CD8-positive, alpha-beta memory T cell (primary cell): ENCODE results near the gene CHPF2. TPM values are rescaled to one million over a fixed set of nuclear protein-coding genes. Genes with fewer than 3 reads are reported as not detected.
A peak's percentile ranks its signal among the peaks of the same experiment; 100 is the strongest.

Experiments
- CTCF ChIA-PET: fragments of 350-600 bp; sonication (Branson Sonifier 250); formaldehyde crosslinking; loops from one replicate; lab custom pipeline; 2021; ENCODE audit warnings: antibody characterized with exemption; lab: Charles Lee
- POLR2A ChIA-PET: fragments of 350-600 bp; sonication (Branson Sonifier 250); formaldehyde crosslinking; loops from one replicate; lab custom pipeline; 2021; ENCODE audit warnings: antibody characterized with exemption; lab: Charles Lee
- DNase-seq, 5 donors: peaks; one replicate each; pipeline versions ENCODE4 v3.0.0 to v3.0.0-alpha.2; 2020 to 2022; ENCODE audit warnings: mixed read lengths in 1 of 5
- H3K27ac ChIP-seq: one replicate; pipeline ENCODE4 v1.7.0; 2013; ENCODE audit warnings: low read depth, mild to moderate bottlenecking, low read length, moderate library complexity
- H3K27me3 ChIP-seq: 2 replicates; pipeline ENCODE4 v1.7.0; 2013; ENCODE audit warnings: low read length, mild to moderate bottlenecking; ENCODE audit not compliant: insufficient read depth, poor library complexity, severe bottlenecking
- H3K36me3 ChIP-seq: 2 replicates; pipeline ENCODE4 v1.7.0; 2013; ENCODE audit warnings: mild to moderate bottlenecking, low read length, moderate library complexity; ENCODE audit not compliant: insufficient read depth
- H3K4me1 ChIP-seq: 2 replicates; pipeline ENCODE4 v1.7.0; 2013; ENCODE audit warnings: mild to moderate bottlenecking, low read length, moderate library complexity; ENCODE audit not compliant: insufficient read depth
- H3K4me3 ChIP-seq: 2 replicates; pipeline ENCODE4 v1.7.0; 2013; ENCODE audit warnings: mild to moderate bottlenecking, low read length
- H3K9me3 ChIP-seq: 2 replicates; pipeline ENCODE4 v1.7.0; 2013; ENCODE audit warnings: mild to moderate bottlenecking, low read length
- H3K27ac Mint-ChIP-seq, 8 donors: one replicate each; pipeline ENCODE4 v1.8.0; 2020 to 2021; ENCODE audit warnings: mixed read lengths in 8 of 8, mild to moderate bottlenecking in 6 of 8, inconsistent platforms in 3 of 8, moderate library complexity in 3 of 8
- H3K27me3 Mint-ChIP-seq, 2 donors: one replicate each; pipeline ENCODE4 v1.8.0; 2020 to 2021; ENCODE audit warnings: mixed read lengths in 2 of 2, mild to moderate bottlenecking in 1 of 2, moderate library complexity in 1 of 2
- H3K36me3 Mint-ChIP-seq, 3 donors: one replicate each; pipeline ENCODE4 v1.8.0; 2020 to 2021; ENCODE audit warnings: mixed read lengths in 3 of 3, inconsistent platforms in 1 of 3, mild to moderate bottlenecking in 1 of 3
- H3K4me1 Mint-ChIP-seq, 3 donors: one replicate each; pipeline ENCODE4 v1.8.0; 2020 to 2021; ENCODE audit warnings: mixed read lengths in 3 of 3, inconsistent platforms in 1 of 3, mild to moderate bottlenecking in 1 of 3
- H3K4me3 Mint-ChIP-seq, 7 donors: one replicate each; pipeline ENCODE4 v1.8.0; 2020 to 2021; ENCODE audit warnings: mixed read lengths in 7 of 7, mild to moderate bottlenecking in 6 of 7, moderate library complexity in 4 of 7, inconsistent platforms in 2 of 7
- H3K9me3 Mint-ChIP-seq, 5 donors: one replicate each; pipeline ENCODE4 v1.8.0; 2020 to 2022; ENCODE audit warnings: mixed read lengths in 5 of 5, mild to moderate bottlenecking in 3 of 5, moderate library complexity in 2 of 5, inconsistent platforms in 1 of 5
- polyA plus RNA-seq: library from polyadenylated mRNA; unstranded; fragments of 300-500 nt; fragmentation: Illumina TruSeq; gene quantifications from one replicate; pipeline ENCODE4 v1.2.3, GENCODE V29; 2021
- total RNA-seq, 2 experiments: library from RNA; stranded (reverse); gene quantifications; one replicate each; pipeline ENCODE4 v1.2.3, GENCODE V29; 2021

Gene CHPF2, protein sequence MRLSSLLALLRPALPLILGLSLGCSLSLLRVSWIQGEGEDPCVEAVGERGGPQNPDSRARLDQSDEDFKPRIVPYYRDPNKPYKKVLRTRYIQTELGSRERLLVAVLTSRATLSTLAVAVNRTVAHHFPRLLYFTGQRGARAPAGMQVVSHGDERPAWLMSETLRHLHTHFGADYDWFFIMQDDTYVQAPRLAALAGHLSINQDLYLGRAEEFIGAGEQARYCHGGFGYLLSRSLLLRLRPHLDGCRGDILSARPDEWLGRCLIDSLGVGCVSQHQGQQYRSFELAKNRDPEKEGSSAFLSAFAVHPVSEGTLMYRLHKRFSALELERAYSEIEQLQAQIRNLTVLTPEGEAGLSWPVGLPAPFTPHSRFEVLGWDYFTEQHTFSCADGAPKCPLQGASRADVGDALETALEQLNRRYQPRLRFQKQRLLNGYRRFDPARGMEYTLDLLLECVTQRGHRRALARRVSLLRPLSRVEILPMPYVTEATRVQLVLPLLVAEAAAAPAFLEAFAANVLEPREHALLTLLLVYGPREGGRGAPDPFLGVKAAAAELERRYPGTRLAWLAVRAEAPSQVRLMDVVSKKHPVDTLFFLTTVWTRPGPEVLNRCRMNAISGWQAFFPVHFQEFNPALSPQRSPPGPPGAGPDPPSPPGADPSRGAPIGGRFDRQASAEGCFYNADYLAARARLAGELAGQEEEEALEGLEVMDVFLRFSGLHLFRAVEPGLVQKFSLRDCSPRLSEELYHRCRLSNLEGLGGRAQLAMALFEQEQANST
- total RNA-seq (10 to 100 TPM; 36.6 to 37.0 TPM), polyA plus RNA-seq (31.3 TPM)

DNA sequence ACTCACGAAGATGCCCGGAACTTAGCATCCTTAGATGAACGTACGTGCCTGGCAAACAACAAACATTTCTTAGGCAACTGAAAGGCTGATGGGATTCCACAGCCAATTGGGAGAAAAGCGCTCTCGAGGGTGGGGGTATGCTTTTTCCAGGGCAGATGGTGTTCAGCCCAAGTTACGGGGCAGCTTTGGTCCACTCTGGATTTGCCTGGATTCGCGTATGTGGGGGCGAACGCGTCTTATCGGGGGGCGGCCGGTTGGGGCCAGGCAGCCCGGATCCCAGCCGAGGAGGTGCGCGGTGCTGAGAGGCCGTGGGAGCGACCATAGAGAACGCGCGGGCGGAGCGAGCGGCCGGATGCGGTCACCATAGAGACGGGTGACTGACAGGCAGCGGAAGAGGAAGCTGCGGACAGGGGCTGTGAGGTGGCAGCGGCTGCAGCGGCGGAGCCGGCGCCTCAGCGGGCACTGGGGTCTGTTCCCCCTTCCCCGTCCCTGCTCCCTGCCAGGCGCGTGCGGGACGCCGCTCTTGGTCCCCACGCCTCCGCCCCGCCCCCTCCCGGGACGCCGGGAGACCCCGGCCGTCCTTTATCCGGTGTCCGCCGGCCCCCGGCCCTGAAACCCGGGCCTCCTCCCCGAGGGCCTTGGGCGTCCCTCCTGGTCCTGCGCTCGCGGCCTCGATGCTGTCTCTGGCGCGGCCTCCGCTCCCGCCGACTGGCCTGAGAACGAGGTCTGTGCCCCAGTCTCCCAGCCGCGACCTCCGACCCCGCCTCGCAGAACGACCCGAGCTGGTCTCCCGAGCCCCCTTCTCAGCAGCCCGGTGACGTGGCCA is at the start of gene CHPF2:
Gene CHPF2 (plus strand): TSS at position 393 of the 826 bp plus-strand sequence. CDS start 1,529 bp downstream, outside the sequence.
- ChIA-PET CTCF (interaction anchor here (1.5 to 4.7 kb wide), 2 partner anchors 11 to 65 kb away, joined by 3 to 29 read pairs; partner anchors contain the start of gene GBX1), POLR2A (interaction anchor here (1.0 to 1.4 kb wide), 2 partner anchors 12 to 15 kb away, joined by 4 to 6 read pairs; no protein-coding TSS in a partner anchor)
- no peaks in the 10 kb centered on the region for H3K27me3 Mint-ChIP-seq

DNA sequence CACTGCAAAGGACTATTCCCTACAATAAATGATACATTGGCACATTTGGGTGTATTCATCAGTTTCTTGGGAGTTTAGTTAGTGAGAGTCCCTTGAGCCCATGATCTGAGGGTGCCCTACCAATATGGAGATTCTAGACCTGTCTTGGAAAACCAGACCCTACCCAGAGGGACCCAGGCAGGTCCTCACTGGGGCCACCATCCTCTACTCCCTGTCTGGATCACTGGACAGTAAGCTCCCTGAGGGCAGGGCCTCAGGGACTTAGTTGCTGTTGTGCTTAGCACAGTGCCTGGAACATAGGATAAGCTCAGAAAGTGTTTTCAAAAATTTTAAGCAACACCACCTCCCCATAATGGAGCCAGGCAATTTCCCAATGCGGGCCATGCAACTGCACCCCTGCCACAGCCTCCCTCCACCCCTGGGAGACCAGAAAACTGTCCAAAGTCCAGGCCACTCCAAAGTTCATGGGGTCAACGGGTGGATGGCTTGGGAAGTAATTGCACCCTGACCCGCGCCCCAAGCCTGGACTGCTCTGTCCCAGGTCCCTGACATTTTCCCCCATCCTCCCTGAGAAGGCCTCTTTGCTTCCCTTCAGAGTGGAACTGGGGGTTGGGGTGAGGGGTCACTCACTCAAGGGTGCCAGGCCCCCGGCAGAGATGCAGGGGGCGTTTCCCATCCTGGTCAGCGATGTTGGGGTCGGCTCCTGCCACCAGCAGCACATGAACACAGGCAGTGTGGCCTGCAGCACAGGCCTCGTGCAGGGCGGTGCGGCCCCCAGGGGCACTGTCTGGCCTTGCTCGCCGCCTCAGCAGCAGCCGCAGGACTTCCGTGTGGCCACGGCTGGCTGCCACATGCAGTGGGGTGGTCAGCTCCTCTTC is 46.3 kb upstream of the CHPF2 start:
- H3K27me3 ChIP-seq, result no peaks in the 10 kb centered on the region
- Mint-ChIP-seq H3K9me3 (no peaks in the 10 kb centered on the region), H3K36me3 (no peaks in the 10 kb centered on the region), H3K27ac (no peak overlapping the region), H3K4me3 (no peak overlapping the region), H3K4me1 (no peaks in the 10 kb centered on the region), H3K27me3 (peaks cover 0 to 7% of the 10 kb centered on the region in 2 donors)
- DNase-seq, result no peak
- H3K27ac ChIP-seq, result no peak overlapping the region
- no peaks in the 10 kb centered on the region for H3K4me1 ChIP-seq
- CTCF ChIA-PET, result no interaction called here
- no peaks in the 10 kb centered on the region for H3K36me3 ChIP-seq
- H3K9me3 ChIP-seq, result no peaks in the 10 kb centered on the region
- POLR2A ChIA-PET, result no interaction called here
- no peak overlapping the region for H3K4me3 ChIP-seq

More for the DNA sequence above, at the start of gene CHPF2:
- H3K4me3 ChIP-seq, result peak within 1 kb of the TSS; percentile 89
- peak within 1 kb of the TSS; percentile 96 for H3K27ac ChIP-seq
- no peaks in the 10 kb centered on the region for H3K9me3 Mint-ChIP-seq
- H3K36me3 Mint-ChIP-seq, result peaks cover 0 to 43% (median 2%) of the 10 kb centered on the region in 3 donors
- peaks cover 39 to 64% (median 40%) of the 10 kb centered on the region in 3 donors for H3K4me1 Mint-ChIP-seq
- no peaks in the 10 kb centered on the region for H3K27me3 ChIP-seq
- H3K36me3 ChIP-seq, result peaks cover 9% of the 10 kb centered on the region
- peak within 1 kb of the TSS; percentile 98 to 100 (median 100) for H3K4me3 Mint-ChIP-seq
- peaks cover 31% of the 10 kb centered on the region for H3K4me1 ChIP-seq
- H3K9me3 ChIP-seq, result no peaks in the 10 kb centered on the region
- H3K27ac Mint-ChIP-seq, result peak within 1 kb of the TSS; percentile 94 to 100 (median 99)
- peak; percentile 85 to 93 (median 86) for DNase-seq

DNA sequence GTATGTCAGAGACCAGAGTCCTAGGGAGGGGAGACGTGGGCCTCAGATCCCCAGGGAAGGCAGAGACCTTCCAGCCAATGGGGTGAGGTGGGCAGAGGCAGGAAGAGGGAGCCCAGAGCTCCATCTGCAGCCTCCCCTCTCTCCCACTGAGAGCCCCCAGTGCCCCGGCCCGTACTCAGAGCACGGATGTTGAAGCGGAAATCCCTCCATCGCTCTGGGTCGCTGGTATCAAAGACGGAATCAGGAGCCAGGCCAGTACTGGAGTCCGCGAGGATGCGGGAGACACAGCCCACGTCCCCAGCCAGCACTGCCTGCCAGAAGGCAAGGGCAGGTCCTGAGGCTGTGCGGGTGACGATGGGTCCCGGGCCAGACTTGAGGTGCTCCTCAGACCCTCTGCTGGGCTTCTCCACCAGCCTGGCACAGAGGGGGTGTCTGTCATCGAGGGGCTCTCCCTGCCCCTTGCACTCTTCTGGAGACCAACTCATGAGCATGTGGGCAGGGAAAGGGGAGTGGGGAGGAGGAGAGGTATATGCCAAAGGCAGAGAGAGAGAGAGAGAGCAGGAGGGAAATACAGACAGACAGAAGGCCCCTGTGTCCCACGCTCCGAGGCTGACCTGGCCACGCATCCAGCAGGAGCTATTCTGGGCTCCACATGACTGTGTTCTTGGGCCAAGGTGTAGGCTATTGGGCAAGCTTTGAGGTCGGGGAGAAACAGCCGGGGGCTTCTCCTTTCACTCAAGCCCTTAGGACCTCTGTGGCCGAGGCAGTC is 45.5 kb upstream of the CHPF2 start, which contains the start of gene ASB10:
Gene ASB10 (minus strand): TSS at position 611 of the 769 bp plus-strand sequence. CDS start 120 bp downstream, at position 491.
- no peak for DNase-seq
- Mint-ChIP-seq H3K4me1 (no peaks in the 10 kb centered on the region), H3K9me3 (no peaks in the 10 kb centered on the region), H3K27me3 (peaks cover 0 to 6% of the 10 kb centered on the region in 2 donors), H3K36me3 (no peaks in the 10 kb centered on the region), H3K4me3 (no peak within 1 kb of the TSS), H3K27ac (no peak within 1 kb of the TSS)
- Histone ChIP-seq H3K27me3 (no peaks in the 10 kb centered on the region), H3K4me3 (no peak within 1 kb of the TSS), H3K4me1 (no peaks in the 10 kb centered on the region), H3K27ac (no peak within 1 kb of the TSS), H3K36me3 (no peaks in the 10 kb centered on the region), H3K9me3 (no peaks in the 10 kb centered on the region)
- POLR2A ChIA-PET, result no interaction called here
- CTCF ChIA-PET, result no interaction called here

DNA sequence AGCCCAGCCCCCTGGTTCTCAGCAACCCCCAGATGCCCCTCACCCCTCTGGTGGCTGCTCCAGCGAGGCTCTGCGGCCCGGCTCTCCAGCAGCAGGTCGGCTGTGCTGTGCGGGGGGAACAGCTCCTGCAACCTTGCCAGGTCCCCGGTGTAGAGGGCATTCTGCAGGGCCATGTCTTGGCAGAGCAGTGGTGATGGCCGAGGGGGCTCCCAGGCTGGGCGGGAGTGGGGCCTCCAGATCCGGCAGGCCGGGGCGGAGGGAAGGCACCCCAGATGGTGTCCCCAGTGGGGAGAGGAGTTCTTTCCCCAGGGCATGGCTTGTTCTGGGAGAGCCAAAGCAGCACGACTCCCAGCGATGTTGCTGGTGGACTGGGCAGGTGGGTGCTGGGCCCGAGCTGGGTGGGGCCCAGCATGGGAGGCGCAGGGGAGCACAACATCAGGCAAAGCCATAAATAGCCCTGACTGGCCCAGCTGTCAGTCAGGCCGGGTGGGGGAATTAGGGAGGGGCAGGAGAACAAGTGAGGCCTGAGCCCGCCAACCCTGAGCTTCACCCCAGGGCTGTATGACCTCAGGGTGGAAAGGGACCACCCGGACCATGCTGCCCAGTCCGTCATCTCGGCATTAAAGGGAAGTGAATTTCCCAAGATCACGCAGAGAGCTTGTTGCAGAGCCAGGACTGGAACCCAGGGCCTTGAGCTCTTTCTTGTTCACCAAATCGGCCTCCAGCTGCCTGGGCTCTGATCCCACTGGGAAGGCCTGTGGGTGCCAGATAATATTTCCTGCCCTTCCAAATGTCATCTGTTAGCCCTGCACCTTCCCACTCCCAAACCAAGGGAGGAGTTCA is 44.7 kb upstream of the CHPF2 start:
- H3K4me3 Mint-ChIP-seq, result no peak overlapping the region
- DNase-seq, result no peak
- H3K9me3 Mint-ChIP-seq, result no peaks in the 10 kb centered on the region
- Histone ChIP-seq H3K4me3 (no peak overlapping the region), H3K9me3 (no peaks in the 10 kb centered on the region), H3K36me3 (no peaks in the 10 kb centered on the region), H3K4me1 (no peaks in the 10 kb centered on the region), H3K27me3 (no peaks in the 10 kb centered on the region), H3K27ac (no peak overlapping the region)
- H3K27me3 Mint-ChIP-seq, result peaks cover 0 to 3% of the 10 kb centered on the region in 2 donors
- H3K27ac Mint-ChIP-seq, result no peak overlapping the region
- H3K4me1 Mint-ChIP-seq, result no peaks in the 10 kb centered on the region
- CTCF ChIA-PET, result no interaction called here
- H3K36me3 Mint-ChIP-seq, result no peaks in the 10 kb centered on the region
- POLR2A ChIA-PET, result no interaction called here

DNA sequence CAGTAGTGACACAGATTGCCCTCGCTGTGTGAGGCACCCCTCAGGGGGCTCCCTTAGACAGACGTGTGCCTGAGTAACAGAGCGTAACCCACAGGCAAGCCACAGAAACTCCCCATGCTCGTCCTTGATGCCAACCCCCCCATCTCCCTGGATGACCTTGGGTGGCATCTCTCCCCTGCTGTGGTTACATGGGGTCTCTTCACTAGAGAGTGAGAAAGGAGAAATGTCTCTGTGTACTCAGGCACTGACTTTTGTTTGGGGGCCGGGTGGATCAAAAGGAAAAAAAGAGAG is 44.1 kb upstream of the CHPF2 start:
- no peaks in the 10 kb centered on the region for H3K36me3 Mint-ChIP-seq
- Histone ChIP-seq H3K4me3 (no peak overlapping the region), H3K27ac (no peak overlapping the region), H3K9me3 (no peaks in the 10 kb centered on the region), H3K27me3 (no peaks in the 10 kb centered on the region), H3K4me1 (no peaks in the 10 kb centered on the region), H3K36me3 (no peaks in the 10 kb centered on the region)
- H3K4me3 Mint-ChIP-seq, result no peak overlapping the region
- ChIA-PET POLR2A (no interaction called here), CTCF (no interaction called here)
- H3K9me3 Mint-ChIP-seq, result no peaks in the 10 kb centered on the region
- H3K27ac Mint-ChIP-seq, result no peak overlapping the region
- no peak for DNase-seq
- no peaks in the 10 kb centered on the region for H3K27me3 Mint-ChIP-seq
- H3K4me1 Mint-ChIP-seq, result no peaks in the 10 kb centered on the region

DNA sequence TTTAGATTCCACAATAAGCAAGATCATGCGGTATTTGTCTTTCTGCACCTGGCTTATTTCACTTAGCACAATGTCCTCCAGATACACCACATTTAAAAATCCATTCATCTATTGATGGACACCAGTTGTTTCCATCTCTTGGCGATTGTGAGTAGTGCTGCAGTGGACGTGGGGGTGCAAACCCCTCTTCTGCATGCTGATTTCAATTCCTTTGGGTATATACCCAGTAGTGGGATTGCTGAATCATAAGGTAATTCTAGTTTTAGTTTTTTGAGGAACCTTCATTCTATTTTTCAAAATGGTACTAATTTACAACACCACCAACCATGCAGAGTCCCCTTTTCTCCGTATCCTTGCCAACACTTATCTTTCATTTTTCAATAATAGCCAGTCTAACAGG is 43.2 kb upstream of the CHPF2 start:
- Mint-ChIP-seq H3K4me1 (peaks cover 0 to 2% (median 1%) of the 10 kb centered on the region in 3 donors), H3K36me3 (no peaks in the 10 kb centered on the region), H3K27ac (peak overlapping the region in 2 of 8 donors; percentile 6 to 13), H3K9me3 (no peaks in the 10 kb centered on the region), H3K4me3 (no peak overlapping the region), H3K27me3 (no peaks in the 10 kb centered on the region)
- no peak overlapping the region for H3K27ac ChIP-seq
- ChIA-PET POLR2A (no interaction called here), CTCF (no interaction called here)
- H3K36me3 ChIP-seq, result no peaks in the 10 kb centered on the region
- no peak for DNase-seq
- no peak overlapping the region for H3K4me3 ChIP-seq
- no peaks in the 10 kb centered on the region for H3K4me1 ChIP-seq
- H3K27me3 ChIP-seq, result no peaks in the 10 kb centered on the region
- no peaks in the 10 kb centered on the region for H3K9me3 ChIP-seq
